ENCODE measurements around the gene FAM177A1. TPM values are rescaled to one million over a fixed set of nuclear protein-coding genes. Genes with fewer than 3 reads are reported as not detected.
A peak's percentile ranks its signal among the peaks of the same experiment; 100 is the strongest.

FAM177A1 gene
- total and polyA plus RNA-seq, 9 of the 15 experiments (the other 6 are each of a cell fraction or from before 2014, with no cell fraction given) = 7.7 to 36.2 (median 29.9) TPM

GRCh38 chr14:35046048-35046750 is at the start of gene FAM177A1 (continued):
- TF ChIP-seq MGA (IDR thresholded peaks at IDR 0.05) (0 out of 2 replicates have a peak, but pooled peaks have one; percentile 32), MAZ (CRISPR knock-in tag; conservative IDR thresholded peaks at IDR 0.05 in 1 of 2, IDR thresholded peaks at IDR 0.05 in 1 of 2) (peak; percentile 62 to 76; a peak in 3 of 4 replicates), NR2C2 (CRISPR knock-in tag; IDR thresholded peaks at IDR 0.05) (peak; percentile 46; the same call in 1 of the 2 replicates), NR2C2 (tag; IDR thresholded peaks at IDR 0.05) (peak; percentile 62; the same call in 1 of the 2 replicates)

Data from K562 (cell line).